GM19397 (cell line): ENCODE results near the gene DNM1.
A peak's percentile ranks its signal among the peaks of the same experiment; 100 is the strongest.

Experiments used
- ATAC-seq: cut with Tn5 transposase; IDR thresholded peaks from one replicate; pipeline ENCODE4 v1.9.1; 2021; ENCODE audit warnings: mild to moderate bottlenecking, moderate library complexity; ENCODE audit not compliant: unreplicated experiment

DNM1 gene

GRCh38 chr9:128204858-128205257 is 1.7 kb downstream of the DNM1 start:
- ATAC-seq, result no peak

GRCh38 chr9:128205296-128205944 is 2.2 kb downstream of the DNM1 start:
- ATAC-seq, result no peak

- no peak for ATAC-seq
Observed at GRCh38 chr9:128206484-128206883, 3.3 kb downstream of the DNM1 start.

GRCh38 chr9:128206916-128207910 is 4.0 kb downstream of the DNM1 start:
- ATAC-seq, result no peak

GRCh38 chr9:128208386-128208785 is 5.2 kb downstream of the DNM1 start:
- no peak for ATAC-seq

- ATAC-seq, result no peak
Observed at GRCh38 chr9:128208946-128209669, 5.9 kb downstream of the DNM1 start.

GRCh38 chr9:128211186-128211980 is 8.2 kb downstream of the DNM1 start:
- no peak for ATAC-seq

- ATAC-seq, result no peak
Observed at GRCh38 chr9:128211981-128212281, 8.8 kb downstream of the DNM1 start.

- ATAC-seq, result no peak
Observed at GRCh38 chr9:128213746-128214497, 10.7 kb downstream of the DNM1 start.

- no peak for ATAC-seq
Observed at GRCh38 chr9:128214571-128215490, 11.7 kb downstream of the DNM1 start.

GRCh38 chr9:128215491-128216409 is 12.6 kb downstream of the DNM1 start:
- no peak for ATAC-seq

- no peak for ATAC-seq
Observed at GRCh38 chr9:128216781-128217553, 13.8 kb downstream of the DNM1 start.

GRCh38 chr9:128218172-128218517 is 15.0 kb downstream of the DNM1 start:
- no peak for ATAC-seq

GRCh38 chr9:128218518-128219389 is 15.6 kb downstream of the DNM1 start:
- peak; percentile 83 for ATAC-seq

- no peak for ATAC-seq
Observed at GRCh38 chr9:128219831-128220230, 16.7 kb downstream of the DNM1 start.

GRCh38 chr9:128222026-128222425 is 18.8 kb downstream of the DNM1 start:
- ATAC-seq, result no peak
